Pancreas (tissue), 10 donors: ENCODE measurements around the gene ATP1A2. TPM values are rescaled to one million over a fixed set of nuclear protein-coding genes. Genes with fewer than 3 reads are reported as not detected.
A peak's percentile ranks its signal among the peaks of the same experiment; 100 is the strongest.

Experiments
- ATAC-seq, 4 donors: fragments of 200-7000 bp; cut with Tn5 transposase; one replicate each; pipeline versions ENCODE4 v1.8.0 to v1.9.1; 2020; ENCODE audit warnings: mild to moderate bottlenecking in 4 of 4, moderate library complexity in 4 of 4
- DNase-seq, 6 donors: peaks; one replicate each; pipeline ENCODE4 v3.0.0-alpha.2; 2020
- FAIRE-seq: peaks from 2 replicates; lab custom pipeline; 2012; peaks lifted over from hg19 to GRCh38; lab: Jason Lieb, UNC
- H3K27ac ChIP-seq, 4 donors: fragments of 200-600 bp; sonication (generic); 1 replicate in 3 of 4; 2 replicates in 1 of 4; pipeline versions ENCODE4 v1.5.0 to v1.8.0; 2020
- H3K27me3 ChIP-seq, 4 donors: fragments of 200-600 bp; one replicate each; pipeline ENCODE4 v1.8.0; 2021
- H3K36me3 ChIP-seq, 3 donors: fragments of 200-600 bp; sonication (generic) in 1 of 3; one replicate each; pipeline versions ENCODE4 v1.5.0 to v1.8.0; 2020 to 2021
- H3K4me1 ChIP-seq, 3 donors: fragments of 200-600 bp; one replicate each; pipeline ENCODE4 v1.8.0; 2021
- H3K4me3 ChIP-seq, 4 donors: fragments of 200-600 bp; sonication (generic) in 2 of 4; one replicate each; pipeline versions ENCODE4 v1.5.0 to v1.8.0; 2020 to 2021
- H3K9me3 ChIP-seq, 4 donors: fragments of 200-600 bp; one replicate each; pipeline ENCODE4 v1.8.0; 2021
- CTCF ChIP-seq, 4 donors: fragments of 200-600 bp; sonication (generic) in 3 of 4; IDR thresholded peaks; one replicate each; pipeline versions ENCODE4 v1.5.0 to v1.8.0; 2021; ENCODE audit warnings: antibody characterized with exemption in 4 of 4
- WGBS, 2 donors: extraction: QIAGEN DNeasy Blood & Tissue Kit; methylation state at CpG; one replicate each; pipeline ENCODE4 v1.1.7; 2013; 5-methylcytosine and 5-hydroxymethylcytosine counted together
- intact Hi-C, 3 donors: fragments of 100-400 bp; cut with DNase I; formaldehyde crosslinking; loops; one replicate each; pipeline versions ENCODE4 v1.11.1 to v1.14.2; 2022
- polyA plus RNA-seq, 2 donors: library from polyadenylated mRNA; stranded (reverse); fragments of 200-250 nt; gene quantifications; one replicate each; pipeline ENCODE4 v1.2.3, GENCODE V29; 2013
- total RNA-seq, 6 donors: library from RNA; stranded (reverse); fragmentation: NEBNext Ultra II Directional in 4 of 6; extraction: Animal tissue kit (Norgen Biotek cat#: 25700) in 4 of 6; gene quantifications; one replicate each; pipeline versions ENCODE4 v1.2.1 to v1.2.4, GENCODE V29; 2021 to 2023
- donor health status: healthy with polysubstance abuse.
- donor health status: DM: no; HTN: no; CAD: no; lungs with moderate emphysema.
- donor health status: DM: no; HTN: no; CAD: no.
- donor health status: control.
- donor health status: control.
- donor health status: Bipolar disorder and iron deficiency.
- donor health status: DM: yes; HTN: yes; CAD: no.
- donor health status: DM: no; HTN: no; CAD: no.
- donor health status: DM: no; HTN: no; CAD: no.
- donor health status: DM: yes; HTN: yes; CAD: no.

ATP1A2 gene
- total and polyA plus RNA-seq, 8 donors = 0.34 to 2.7 (median 0.53) TPM

- intact Hi-C loops = no loop called here
- 75 to 85% methylated on average over 8 of the region's 8 CpGs for WGBS, 2 donors
These were observed 21.8 kb downstream of the ATP1A2 start for GRCh38 chr1:160137216-160137862.

GRCh38 chr1:160139840-160140239 is 24.3 kb downstream of the ATP1A2 start:
- no peak for TF ChIP-seq CTCF (IDR thresholded peaks at IDR 0.05)
- Histone ChIP-seq H3K4me3 (no peak overlapping the region), H3K4me1 (no peaks in the 10 kb centered on the region), H3K27me3 (no peaks in the 10 kb centered on the region), H3K9me3 (no peaks in the 10 kb centered on the region), H3K36me3 (no peaks in the 10 kb centered on the region), H3K27ac (no peak overlapping the region)
- ATAC-seq (no peak), FAIRE-seq (no peak), DNase-seq (no peak)
- 84 to 88% methylated on average over 8 of the region's 8 CpGs for WGBS, 2 donors
- intact Hi-C loops = no loop called here

More at GRCh38 chr1:160137216-160137862, 21.8 kb downstream of the ATP1A2 start:
- Histone ChIP-seq H3K36me3 (no peaks in the 10 kb centered on the region), H3K27ac (no peak overlapping the region), H3K4me1 (no peaks in the 10 kb centered on the region), H3K9me3 (no peaks in the 10 kb centered on the region), H3K27me3 (no peaks in the 10 kb centered on the region), H3K4me3 (no peak overlapping the region)
- DNase-seq (no peak), FAIRE-seq (no peak), ATAC-seq (no peak)
- no peak for TF ChIP-seq CTCF (IDR thresholded peaks at IDR 0.05)

GRCh38 chr1:160143695-160144094 is 28.1 kb downstream of the ATP1A2 start:
- FAIRE-seq (no peak), DNase-seq (no peak), ATAC-seq (peak in 1 of 4 donors; percentile 57)
- H3K4me1 ChIP-seq = no peaks in the 10 kb centered on the region
- H3K9me3 ChIP-seq = no peaks in the 10 kb centered on the region
- H3K27ac ChIP-seq = no peak overlapping the region
- no peaks in the 10 kb centered on the region for H3K27me3 ChIP-seq
- WGBS, 2 donors = 19 to 30% methylated on average over 1 of the region's 1 CpG
- no peaks in the 10 kb centered on the region for H3K36me3 ChIP-seq
- H3K4me3 ChIP-seq = no peak overlapping the region
- intact Hi-C loops = no loop called here
- TF ChIP-seq CTCF (IDR thresholded peaks at IDR 0.05) = no peak

- H3K9me3 ChIP-seq = no peaks in the 10 kb centered on the region
- no peak for DNase-seq
- no peaks in the 10 kb centered on the region for H3K27me3 ChIP-seq
- H3K27ac ChIP-seq = no peak overlapping the region
- no peaks in the 10 kb centered on the region for H3K36me3 ChIP-seq
- intact Hi-C loops = no loop called here
- no peak overlapping the region for H3K4me3 ChIP-seq
- no peaks in the 10 kb centered on the region for H3K4me1 ChIP-seq
- no peak for ATAC-seq
- TF ChIP-seq CTCF (IDR thresholded peaks at IDR 0.05) = no peak
- no peak for FAIRE-seq
- 63 to 68% methylated on average over 4 of the region's 4 CpGs for WGBS, 2 donors
These were observed 29.4 kb downstream of the ATP1A2 start for GRCh38 chr1:160144921-160145320.

GRCh38 chr1:160146107-160146506 is 30.5 kb downstream of the ATP1A2 start:
- no peak for TF ChIP-seq CTCF (IDR thresholded peaks at IDR 0.05)
- no peaks in the 10 kb centered on the region for H3K9me3 ChIP-seq
- DNase-seq (no peak), FAIRE-seq (no peak), ATAC-seq (no peak)
- no peaks in the 10 kb centered on the region for H3K4me1 ChIP-seq
- intact Hi-C loops = no loop called here
- H3K36me3 ChIP-seq = no peaks in the 10 kb centered on the region
- WGBS, 2 donors = 85 to 90% methylated on average over 14 of the region's 14 CpGs
- no peak overlapping the region for H3K4me3 ChIP-seq
- H3K27ac ChIP-seq = no peak overlapping the region
- no peaks in the 10 kb centered on the region for H3K27me3 ChIP-seq
